ENCODE results near the gene CCDC92. TPM values are rescaled to one million over a fixed set of nuclear protein-coding genes. Genes with fewer than 3 reads are reported as not detected.

The CCDC92 gene
- total and polyA plus RNA-seq, 10 of the 15 experiments (the other 5 are each of a cell fraction or from before 2014, with no cell fraction given): 0.53 to 11.8 (median 4.2) TPM

DNA sequence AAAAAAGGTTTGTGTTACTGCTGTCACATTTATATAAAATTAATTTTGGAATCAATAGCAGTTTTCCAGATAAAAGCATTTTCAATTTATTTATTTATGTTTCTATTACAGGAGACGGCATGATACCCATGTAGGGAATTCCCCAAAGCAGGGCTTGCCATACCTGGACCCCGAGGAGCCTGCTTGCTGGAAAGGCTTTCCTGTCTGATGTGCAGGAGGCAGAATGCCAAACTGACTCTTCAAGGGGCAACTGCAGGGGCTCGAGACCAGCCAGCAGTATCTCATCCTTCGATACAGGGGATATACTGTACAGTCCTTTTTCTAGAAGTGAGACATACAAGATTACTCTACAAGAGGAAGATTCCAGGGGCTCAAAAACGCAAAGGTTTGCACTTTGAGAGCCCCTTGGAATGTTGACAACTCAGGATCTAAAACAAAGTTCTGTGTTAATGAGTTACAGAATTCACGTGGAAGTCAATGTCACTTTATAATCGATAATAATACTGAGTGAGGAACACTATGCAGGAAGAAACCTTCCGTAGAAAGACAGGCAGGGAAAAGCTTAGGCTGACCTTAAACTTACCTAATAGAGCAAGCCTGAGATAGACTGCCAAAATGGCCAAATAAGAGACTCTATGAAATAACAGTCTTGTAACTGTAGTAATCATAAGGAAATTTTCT is 38.9 kb upstream of the CCDC92 start:
- Histone ChIP-seq H3K4me3 (no peak overlapping the region), H3K27ac (ENCODE audit: control insufficient read depth, insufficient read depth) (no peak overlapping the region), H3K36me3 (ENCODE audit: control insufficient read depth in 2 of 2, insufficient read depth in 2 of 2, low read length in 1 of 2) (peaks cover 2 to 15% of the 10 kb centered on the region in 2 experiments; a peak in 3 of 4 replicates), H3K79me2 (ENCODE audit: control insufficient read depth, insufficient read depth, low read length) (no peaks in the 10 kb centered on the region; the same call in 1 of the 2 replicates), H3K9ac (ENCODE audit: control insufficient read depth, insufficient read depth, low read length) (no peak overlapping the region), H3K4me2 (ENCODE audit: control insufficient read depth, insufficient read depth) (no peak overlapping the region), H3K9me3 (replicated peaks; ENCODE audit: control insufficient read depth, insufficient read depth, low read length) (no peaks in the 10 kb centered on the region), H4K20me1 (ENCODE audit: control insufficient read depth, insufficient read depth) (no peaks in the 10 kb centered on the region), H2AFZ (ENCODE audit: control insufficient read depth, low read depth, low read length) (no peak overlapping the region), H3K4me1 (ENCODE audit: control insufficient read depth, insufficient read depth, low read length) (peaks cover 3% of the 10 kb centered on the region; the same call in 1 of the 2 replicates), H3K27me3 (replicated peaks in 1 of 2; ENCODE audit: control insufficient read depth in 2 of 2, insufficient read depth in 2 of 2, low read length in 1 of 2) (no peaks in the 10 kb centered on the region)
- ATAC-seq (no peak), FAIRE-seq (no peak), DNase-seq (ENCODE audit: low read depth, low spot score) (no peak)
- BruUV-seq (replicated peaks): no TSS peak
- SMC1A ChIA-PET (ENCODE audit: uncharacterized antibody, unreplicated experiment): no interaction called here
- CTCF ChIA-PET: no interaction called here
- RAD21 ChIA-PET (ENCODE audit: unreplicated experiment): no interaction called here
- intact Hi-C loops (cut with micrococcal nuclease; ENCODE audit: unreplicated experiment) (no loop called here), in situ Hi-C loops (cut with MboI) (no loop called here)
- POLR2A ChIA-PET: no interaction called here
- 92% methylated on average over 8 of the region's 8 CpGs for WGBS (ENCODE audit: insufficient coverage, insufficient replicate concordance, low lambda C conversion rate, missing lambda C conversion rate)
- TF ChIP-seq RAD51 (IDR thresholded peaks at IDR 0.05) (no peak), NFYB (IDR thresholded peaks at IDR 0.05; ENCODE audit: insufficient read depth, low read depth, low read length) (no peak), SUPT20H (IDR thresholded peaks at IDR 0.05; ENCODE audit: borderline replicate concordance, control insufficient read depth, low read depth, low read length) (no peak), MXI1 (IDR thresholded peaks at IDR 0.05; ENCODE audit: low read depth, low read length) (no peak), NFXL1 (IDR thresholded peaks at IDR 0.05; ENCODE audit: borderline replicate concordance) (no peak), RAD21 (IDR thresholded peaks at IDR 0.05; ENCODE audit: insufficient read depth, low read depth, low read length) (no peak), JUND (IDR thresholded peaks at IDR 0.05; ENCODE audit: low read depth, low read length) (no peak), POLR2AphosphoS2 (IDR thresholded peaks at IDR 0.05; ENCODE audit: low read depth, low read length) (no peak), ZZZ3 (IDR thresholded peaks at IDR 0.05; ENCODE audit: control insufficient read depth, insufficient read length, low read depth) (no peak), MTA3 (IDR thresholded peaks at IDR 0.05; ENCODE audit: borderline replicate concordance, low read length) (no peak)
- TF ChIP-seq, protein P1, sequence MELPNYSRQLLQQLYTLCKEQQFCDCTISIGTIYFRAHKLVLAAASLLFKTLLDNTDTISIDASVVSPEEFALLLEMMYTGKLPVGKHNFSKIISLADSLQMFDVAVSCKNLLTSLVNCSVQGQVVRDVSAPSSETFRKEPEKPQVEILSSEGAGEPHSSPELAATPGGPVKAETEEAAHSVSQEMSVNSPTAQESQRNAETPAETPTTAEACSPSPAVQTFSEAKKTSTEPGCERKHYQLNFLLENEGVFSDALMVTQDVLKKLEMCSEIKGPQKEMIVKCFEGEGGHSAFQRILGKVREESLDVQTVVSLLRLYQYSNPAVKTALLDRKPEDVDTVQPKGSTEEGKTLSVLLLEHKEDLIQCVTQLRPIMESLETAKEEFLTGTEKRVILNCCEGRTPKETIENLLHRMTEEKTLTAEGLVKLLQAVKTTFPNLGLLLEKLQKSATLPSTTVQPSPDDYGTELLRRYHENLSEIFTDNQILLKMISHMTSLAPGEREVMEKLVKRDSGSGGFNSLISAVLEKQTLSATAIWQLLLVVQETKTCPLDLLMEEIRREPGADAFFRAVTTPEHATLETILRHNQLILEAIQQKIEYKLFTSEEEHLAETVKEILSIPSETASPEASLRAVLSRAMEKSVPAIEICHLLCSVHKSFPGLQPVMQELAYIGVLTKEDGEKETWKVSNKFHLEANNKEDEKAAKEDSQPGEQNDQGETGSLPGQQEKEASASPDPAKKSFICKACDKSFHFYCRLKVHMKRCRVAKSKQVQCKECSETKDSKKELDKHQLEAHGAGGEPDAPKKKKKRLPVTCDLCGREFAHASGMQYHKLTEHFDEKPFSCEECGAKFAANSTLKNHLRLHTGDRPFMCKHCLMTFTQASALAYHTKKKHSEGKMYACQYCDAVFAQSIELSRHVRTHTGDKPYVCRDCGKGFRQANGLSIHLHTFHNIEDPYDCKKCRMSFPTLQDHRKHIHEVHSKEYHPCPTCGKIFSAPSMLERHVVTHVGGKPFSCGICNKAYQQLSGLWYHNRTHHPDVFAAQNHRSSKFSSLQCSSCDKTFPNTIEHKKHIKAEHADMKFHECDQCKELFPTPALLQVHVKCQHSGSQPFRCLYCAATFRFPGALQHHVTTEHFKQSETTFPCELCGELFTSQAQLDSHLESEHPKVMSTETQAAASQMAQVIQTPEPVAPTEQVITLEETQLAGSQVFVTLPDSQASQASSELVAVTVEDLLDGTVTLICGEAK (IDR thresholded peaks at IDR 0.05; ENCODE audit: borderline replicate concordance): no peak
- TF ChIP-seq, protein P2, sequence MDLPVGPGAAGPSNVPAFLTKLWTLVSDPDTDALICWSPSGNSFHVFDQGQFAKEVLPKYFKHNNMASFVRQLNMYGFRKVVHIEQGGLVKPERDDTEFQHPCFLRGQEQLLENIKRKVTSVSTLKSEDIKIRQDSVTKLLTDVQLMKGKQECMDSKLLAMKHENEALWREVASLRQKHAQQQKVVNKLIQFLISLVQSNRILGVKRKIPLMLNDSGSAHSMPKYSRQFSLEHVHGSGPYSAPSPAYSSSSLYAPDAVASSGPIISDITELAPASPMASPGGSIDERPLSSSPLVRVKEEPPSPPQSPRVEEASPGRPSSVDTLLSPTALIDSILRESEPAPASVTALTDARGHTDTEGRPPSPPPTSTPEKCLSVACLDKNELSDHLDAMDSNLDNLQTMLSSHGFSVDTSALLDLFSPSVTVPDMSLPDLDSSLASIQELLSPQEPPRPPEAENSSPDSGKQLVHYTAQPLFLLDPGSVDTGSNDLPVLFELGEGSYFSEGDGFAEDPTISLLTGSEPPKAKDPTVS (IDR thresholded peaks at IDR 0.05; ENCODE audit: low read depth, low read length): no peak
- TF ChIP-seq, protein P3, sequence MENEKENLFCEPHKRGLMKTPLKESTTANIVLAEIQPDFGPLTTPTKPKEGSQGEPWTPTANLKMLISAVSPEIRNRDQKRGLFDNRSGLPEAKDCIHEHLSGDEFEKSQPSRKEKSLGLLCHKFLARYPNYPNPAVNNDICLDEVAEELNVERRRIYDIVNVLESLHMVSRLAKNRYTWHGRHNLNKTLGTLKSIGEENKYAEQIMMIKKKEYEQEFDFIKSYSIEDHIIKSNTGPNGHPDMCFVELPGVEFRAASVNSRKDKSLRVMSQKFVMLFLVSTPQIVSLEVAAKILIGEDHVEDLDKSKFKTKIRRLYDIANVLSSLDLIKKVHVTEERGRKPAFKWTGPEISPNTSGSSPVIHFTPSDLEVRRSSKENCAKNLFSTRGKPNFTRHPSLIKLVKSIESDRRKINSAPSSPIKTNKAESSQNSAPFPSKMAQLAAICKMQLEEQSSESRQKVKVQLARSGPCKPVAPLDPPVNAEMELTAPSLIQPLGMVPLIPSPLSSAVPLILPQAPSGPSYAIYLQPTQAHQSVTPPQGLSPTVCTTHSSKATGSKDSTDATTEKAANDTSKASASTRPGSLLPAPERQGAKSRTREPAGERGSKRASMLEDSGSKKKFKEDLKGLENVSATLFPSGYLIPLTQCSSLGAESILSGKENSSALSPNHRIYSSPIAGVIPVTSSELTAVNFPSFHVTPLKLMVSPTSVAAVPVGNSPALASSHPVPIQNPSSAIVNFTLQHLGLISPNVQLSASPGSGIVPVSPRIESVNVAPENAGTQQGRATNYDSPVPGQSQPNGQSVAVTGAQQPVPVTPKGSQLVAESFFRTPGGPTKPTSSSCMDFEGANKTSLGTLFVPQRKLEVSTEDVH (IDR thresholded peaks at IDR 0.05; ENCODE audit: low read depth, partially characterized antibody): no peak

All from GM12878 (cell line).